GM12873 (cell line): ENCODE measurements around the gene FSD1.

ENCODE experiments used
- CTCF ChIP-seq: IDR thresholded peaks from 2 replicates; pipeline ENCODE4 v1.5.1; 2012; ENCODE audit warnings: low read depth, mild to moderate bottlenecking, moderate library complexity, low read length, control low read depth; ENCODE audit not compliant: insufficient read depth; ENCODE audit errors: missing control alignments

FSD1 gene

DNA sequence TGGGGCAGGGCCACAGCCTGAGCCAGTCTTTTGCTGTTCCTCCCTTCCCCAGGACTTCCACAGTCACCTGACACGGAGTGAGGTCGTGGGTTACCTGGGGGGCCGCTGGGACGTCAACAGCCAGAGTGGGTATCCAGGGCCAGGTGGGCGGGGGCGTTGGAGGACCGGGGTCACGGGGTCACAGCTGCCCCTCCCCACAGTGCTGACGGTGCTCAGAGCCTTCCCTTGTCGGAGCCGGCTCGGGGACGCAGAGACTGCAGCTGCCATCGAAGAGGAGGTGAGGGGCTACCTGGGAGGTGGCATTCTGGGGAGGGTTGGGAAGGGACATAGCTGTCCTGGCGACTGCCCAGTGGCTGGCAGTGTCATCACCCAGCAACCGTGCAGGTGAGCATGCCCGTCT is 50.5 kb downstream of the FSD1 start:
- TF ChIP-seq CTCF: no peak

DNA sequence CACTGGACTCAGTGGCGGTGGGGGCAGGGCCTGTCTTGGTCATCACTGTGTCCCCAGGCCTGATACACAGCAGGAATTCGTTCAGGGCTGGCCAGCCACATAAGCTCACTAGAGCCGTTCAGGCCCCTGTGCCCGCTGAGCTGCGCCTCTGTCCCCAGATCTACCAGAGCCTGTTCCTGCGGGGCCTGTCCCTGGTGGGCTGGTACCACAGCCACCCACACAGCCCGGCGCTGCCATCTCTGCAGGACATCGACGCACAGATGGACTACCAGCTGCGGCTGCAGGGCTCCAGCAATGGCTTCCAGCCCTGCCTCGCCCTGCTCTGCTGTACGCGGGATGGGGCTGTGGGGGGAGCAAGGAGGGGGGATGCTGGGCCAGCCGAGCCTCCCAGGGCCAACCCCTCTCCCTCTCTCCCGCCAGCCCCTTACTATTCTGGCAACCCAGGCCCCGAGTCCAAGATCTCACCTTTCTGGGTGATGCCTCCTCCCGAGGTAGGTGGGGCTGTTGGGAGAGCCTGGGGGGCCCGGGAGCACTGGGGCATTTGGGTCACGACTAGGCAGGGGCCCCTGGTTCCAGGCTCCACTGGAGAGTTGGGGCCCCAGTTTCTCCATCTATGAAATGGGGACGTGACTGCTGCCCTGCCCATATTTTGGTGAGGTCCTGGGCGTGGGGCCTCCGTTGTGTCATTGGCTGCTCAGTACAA is 52.8 kb downstream of the FSD1 start:
- TF ChIP-seq CTCF: no peak

GRCh38 chr19:4357921-4358326 is 53.5 kb downstream of the FSD1 start:
- no peak for TF ChIP-seq CTCF

DNA sequence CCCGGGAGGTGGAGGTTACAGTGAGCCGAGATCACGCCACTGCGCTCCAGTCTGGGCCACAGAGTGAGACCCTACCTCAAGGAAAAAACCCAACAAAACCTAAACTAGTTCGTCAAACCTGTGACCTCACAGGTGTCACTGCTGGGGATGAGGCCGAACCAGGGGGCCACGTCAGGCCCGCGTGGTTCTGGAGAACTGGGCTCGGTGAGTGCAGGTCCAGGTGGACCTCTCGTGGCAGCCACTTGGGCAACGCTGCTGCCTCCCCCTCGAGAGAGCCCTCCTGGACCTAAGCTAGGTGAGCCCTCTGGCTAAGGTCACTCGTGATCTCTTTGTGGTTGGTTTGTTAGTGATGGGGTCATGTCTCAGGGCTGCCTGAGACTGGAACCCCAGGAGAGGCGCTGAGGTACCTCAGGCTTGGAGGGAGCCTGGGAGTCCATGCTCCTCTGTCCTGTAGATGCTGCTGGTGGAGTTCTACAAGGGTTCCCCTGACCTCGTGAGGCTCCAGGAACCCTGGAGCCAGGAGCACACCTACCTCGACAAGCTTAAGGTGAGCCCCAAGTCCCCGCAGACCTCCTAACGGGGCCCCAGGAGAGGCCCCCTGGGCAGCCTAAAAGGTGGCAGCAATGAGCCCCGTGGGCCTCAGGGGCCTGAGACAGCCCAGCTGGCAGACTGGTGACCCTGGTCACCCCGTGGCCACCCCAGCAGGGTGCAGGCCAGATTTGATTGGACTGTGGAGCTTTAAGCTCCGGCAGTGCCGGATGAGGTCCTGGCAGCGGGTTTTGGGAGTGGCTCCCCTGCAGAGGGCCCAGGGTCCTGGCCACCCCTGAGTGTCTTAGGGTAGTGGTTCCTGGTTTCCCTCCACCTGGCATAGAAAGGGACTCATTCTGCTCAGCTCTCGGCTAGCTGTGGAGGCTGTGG is 54.6 kb downstream of the FSD1 start:
- TF ChIP-seq CTCF: no peak

DNA sequence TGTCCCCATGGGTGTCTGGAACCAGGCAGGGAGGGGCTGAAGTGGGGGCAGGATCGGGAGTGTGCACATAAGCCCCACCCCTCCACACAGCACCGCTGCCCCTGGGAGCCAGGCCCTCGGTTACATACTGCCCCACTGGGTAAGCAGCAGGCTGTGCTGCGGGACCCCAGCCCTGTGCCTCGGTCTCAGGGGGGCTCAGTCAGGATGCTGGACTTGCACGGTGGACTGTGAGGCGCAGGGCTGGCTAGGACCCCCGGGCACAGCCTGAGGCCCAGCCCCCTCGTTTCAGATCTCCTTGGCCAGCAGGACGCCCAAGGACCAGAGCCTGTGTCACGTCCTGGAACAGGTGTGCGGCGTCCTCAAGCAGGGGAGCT is 55.2 kb downstream of the FSD1 start:
- no peak for TF ChIP-seq CTCF

- no peak for TF ChIP-seq CTCF
Observed at GRCh38 chr19:4360081-4360569, 55.7 kb downstream of the FSD1 start.

- TF ChIP-seq CTCF: no peak
Observed at GRCh38 chr19:4360641-4361151, 56.3 kb downstream of the FSD1 start.
